Activated naive CD8-positive, alpha-beta T cell treated with anti-CD3 and anti-CD28 coated beads, Interleukin-2, amount 50 U/mL, for 16 hours (primary cell): ENCODE data around the gene HSF2.

Experiments used
- DNase-seq: peaks from one replicate; pipeline ENCODE4 v3.0.0-alpha.2; 2020; ENCODE audit warnings: low read depth, low spot score

Gene HSF2

GRCh38 chr6:122399348-122400120 lies at the start of gene HSF2:
Gene HSF2, plus strand, starts transcription at chr6:122399652. Its CDS starts 86 bp downstream, at chr6:122399738.
- DNase-seq, result peak; percentile 84

- DNase-seq, result no peak
Measured at GRCh38 chr6:122352981-122353664, 46.3 kb upstream of the HSF2 start.

DNA sequence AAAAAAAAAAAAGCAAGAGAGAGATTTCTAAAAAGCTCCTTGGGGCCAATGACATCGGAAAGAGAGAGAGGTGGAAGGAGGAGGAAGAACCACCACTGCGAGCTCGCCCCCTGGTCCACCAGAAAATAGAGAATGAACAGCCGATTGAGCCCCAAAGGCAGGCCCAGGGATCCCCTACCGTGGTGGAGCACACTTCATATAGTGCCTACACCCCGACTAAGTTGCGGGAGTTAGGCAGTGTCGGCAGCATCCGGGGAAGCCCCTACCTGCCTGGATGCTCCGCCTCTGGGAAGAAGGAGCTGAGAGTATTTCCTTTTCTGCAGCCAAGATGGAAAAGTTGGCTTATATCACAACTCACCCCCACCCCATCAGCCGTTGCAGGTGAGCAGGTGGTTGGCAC lies 38.6 kb upstream of the HSF2 start:
- DNase-seq, result no peak

GRCh38 chr6:122361314-122361979 lies 38.0 kb upstream of the HSF2 start:
- DNase-seq, result no peak

- no peak for DNase-seq
Measured at GRCh38 chr6:122363769-122364483, 35.5 kb upstream of the HSF2 start.

- no peak for DNase-seq
Measured at GRCh38 chr6:122365775-122366403, 33.6 kb upstream of the HSF2 start.

GRCh38 chr6:122367171-122367570 lies 32.3 kb upstream of the HSF2 start:
- DNase-seq, result no peak

DNA sequence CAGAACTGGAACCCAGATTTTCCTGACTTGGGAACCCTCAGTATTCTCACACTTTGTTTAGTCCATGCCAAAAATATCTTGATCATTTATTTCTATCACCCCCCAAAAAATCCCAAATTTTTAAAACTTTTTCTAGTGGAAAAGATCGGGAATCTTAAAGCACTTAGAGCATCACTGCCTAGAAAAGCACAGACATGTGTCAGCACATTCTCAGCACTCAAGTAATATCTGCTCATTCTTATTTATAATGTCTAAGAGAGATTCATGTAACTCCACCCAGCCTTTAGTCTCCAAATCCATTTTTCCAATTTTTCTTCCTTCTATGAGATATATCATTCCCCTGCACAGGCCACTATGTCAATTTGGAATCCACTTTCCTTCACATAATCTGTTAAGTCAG lies 29.9 kb upstream of the HSF2 start:
- no peak for DNase-seq

DNA sequence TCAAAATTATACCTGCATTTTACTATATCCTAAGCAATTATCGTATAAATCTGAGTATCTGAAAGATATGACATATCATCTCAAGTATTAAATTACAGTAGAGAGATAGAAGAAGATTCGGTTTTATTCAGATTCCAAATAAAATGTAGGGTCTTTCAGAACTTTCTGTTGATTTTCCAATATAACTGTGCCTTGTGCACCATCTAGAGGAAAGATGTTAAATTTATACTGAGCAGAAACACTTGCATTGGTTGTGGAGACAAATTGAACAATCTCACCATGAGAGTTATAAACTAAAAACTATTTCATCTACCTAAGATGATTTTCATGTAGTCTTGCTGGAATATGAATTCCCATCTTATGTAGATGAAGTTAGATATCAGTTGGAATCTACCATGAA lies 26.8 kb upstream of the HSF2 start:
- no peak for DNase-seq

DNA sequence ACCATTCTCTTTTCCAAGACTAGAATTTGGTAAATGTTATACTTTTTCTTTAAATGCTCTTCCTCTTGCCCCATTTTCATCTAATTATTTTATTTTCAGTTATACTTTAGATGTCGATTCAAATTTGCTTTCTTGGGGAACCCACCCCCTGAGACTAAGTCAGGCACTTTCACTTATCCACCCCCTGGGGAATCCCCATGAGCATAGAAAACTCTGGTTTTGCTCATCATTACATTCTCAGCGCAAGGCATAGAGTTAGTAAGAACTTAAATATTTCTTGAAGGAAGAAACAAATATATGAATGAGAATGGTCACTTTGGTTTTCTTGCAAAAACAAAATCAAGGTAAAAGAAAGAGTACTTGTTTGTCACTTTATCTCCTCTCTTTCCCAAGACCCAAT lies 25.1 kb upstream of the HSF2 start:
- DNase-seq, result no peak

- DNase-seq, result no peak
Measured at GRCh38 chr6:122376246-122376645, 23.2 kb upstream of the HSF2 start.

DNA sequence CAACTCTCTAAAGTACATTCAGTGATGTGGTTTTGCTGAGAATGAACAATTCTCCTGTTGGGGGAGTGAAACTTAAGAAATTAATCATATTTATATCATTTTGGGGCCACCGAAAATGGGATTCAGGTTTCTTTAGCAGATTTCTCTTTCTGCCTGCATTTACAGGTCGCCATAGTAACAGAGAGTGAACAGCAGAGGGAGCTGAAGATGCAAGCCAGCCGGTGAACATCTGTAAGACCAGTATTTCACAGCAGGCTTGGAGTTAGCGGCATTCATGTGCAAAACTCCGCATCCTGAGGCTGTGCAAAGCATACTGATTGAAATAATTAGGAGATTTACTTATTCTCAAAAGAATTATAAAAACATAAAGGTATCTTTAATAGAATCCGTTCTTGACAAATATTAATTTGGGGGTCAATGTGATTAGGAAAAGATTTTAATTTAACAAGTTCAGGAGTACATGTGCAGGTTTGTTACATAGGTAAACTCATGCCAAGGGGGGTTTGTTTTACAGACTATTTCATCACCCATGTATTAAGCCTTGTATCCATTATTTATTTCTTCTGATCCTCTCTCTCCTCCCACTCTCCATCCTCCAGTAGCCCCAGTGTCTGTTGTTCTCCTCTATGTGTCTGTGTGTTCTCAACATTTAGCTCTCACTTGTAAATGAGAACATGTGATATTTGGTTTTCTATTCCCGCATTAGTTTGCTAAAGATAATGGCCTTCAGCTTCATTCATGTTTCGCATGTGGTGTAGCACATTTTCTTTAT lies 17.8 kb upstream of the HSF2 start:
- DNase-seq, result peak; percentile 17

DNA sequence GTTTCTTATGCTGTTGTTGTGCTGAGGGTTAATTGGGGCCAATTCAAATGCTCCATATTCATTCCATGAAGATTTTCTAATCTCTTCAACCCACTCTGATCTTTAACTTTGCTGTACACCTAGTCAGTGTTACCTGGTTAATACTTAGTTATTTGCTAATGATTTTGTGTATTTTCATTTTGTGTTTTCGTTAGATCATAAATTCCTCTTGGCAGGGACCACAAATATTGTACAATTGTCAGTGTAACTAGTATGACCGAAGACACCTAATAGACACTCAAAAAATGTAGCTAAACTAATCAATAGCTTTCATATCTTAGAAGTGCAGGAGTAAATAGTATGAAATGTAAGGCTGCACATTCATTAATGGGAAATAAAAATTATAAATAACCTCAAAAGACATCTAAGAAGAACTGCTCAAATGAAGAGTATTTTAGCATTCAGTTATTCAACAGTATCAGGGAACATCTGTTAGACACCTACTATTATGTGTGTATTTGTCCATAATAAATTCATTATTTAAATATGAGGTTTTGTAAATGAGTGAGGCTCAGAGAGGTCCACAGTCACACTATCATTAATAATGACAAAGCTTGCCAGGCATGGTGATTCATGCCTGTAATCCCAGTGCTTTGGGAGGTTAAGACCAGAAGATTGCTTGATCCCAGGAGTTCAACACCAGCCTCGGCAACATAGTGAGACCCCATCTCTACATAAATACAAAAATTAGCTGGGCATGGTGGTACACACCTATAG lies 13.4 kb upstream of the HSF2 start:
- no peak for DNase-seq

DNA sequence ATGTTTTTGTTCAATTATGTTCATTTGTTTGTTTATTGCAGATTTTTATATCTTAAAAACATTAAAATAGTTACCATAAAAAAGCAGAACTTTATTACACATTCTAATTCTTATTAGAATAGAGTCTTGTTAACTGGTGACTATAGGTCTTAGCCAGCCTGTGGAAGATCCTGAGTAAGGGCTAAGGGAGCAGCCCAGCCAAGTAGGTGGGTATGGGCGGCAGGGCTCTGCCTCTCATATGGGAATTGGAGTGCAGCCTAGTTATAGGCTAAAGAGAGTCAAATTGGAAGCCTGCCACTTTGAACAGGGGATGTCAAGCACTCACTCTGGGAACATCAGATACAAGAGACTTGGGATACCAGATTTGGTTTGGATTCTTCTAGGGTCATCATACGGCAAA lies 10.5 kb upstream of the HSF2 start:
- no peak for DNase-seq

GRCh38 chr6:122389704-122390372 lies 9.6 kb upstream of the HSF2 start:
- DNase-seq, result no peak

DNA sequence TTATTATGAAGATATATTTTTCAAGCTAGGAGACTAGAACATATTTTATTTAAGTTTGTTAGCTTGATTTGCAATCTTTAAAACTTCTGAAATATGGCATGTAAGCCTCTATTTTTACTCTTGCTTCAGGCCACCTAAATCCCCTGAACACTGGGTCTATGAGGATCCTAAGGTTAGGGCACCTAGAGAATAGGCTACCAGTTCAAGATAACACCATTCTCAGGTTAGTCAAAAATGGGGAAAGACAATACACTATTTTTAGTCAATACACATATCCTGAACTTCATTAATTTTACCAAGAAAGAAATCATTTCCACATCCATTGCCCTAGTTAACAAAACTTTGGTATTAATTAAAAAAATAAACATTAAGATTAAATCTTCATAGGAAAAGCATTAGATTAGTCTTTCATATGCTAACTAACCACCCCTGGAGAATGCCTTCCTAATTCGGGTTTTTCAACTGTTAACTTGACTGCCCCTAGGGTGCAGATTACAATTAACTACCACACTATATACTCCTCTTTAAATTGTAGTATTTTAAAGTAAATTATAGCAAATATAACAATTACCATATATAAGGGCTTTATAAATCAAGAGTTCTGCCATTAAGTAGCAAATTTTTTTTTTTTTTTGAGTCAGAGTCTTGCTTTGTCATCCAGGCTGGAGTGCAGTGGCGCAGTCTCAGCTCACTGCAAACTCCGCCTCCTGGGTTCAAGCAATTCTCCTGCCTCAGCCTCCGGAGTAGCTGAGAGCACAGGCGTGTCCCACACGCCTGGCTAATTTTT lies 6.7 kb upstream of the HSF2 start:
- DNase-seq, result no peak

DNA sequence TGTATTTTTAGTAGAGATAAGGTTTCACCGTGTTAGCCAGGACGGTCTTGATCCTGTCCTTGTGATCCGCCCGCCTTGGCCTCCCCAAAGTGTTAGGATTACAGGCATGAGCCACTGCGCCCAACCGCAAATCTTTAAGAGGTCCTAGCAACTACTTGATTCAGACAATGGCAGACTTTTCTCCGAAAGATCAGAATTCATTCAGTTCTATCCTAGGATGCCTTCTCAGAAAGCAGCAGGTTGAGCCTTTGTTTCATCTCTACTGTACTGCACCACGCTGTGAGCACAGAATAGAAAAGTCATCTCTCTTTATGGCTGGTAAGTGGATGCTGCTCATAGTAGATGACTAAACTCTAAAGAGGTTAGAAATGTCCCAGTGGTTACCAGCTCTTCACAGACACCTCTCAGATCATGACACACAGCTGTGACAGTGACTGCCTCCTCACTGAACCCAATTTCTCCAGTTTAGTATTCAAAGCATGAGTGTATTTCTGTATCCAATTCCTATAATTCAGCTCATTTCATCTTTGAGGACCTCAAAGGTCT lies 6.0 kb upstream of the HSF2 start:
- DNase-seq, result no peak

- DNase-seq, result no peak
Measured at GRCh38 chr6:122394016-122394415, 5.4 kb upstream of the HSF2 start.

DNA sequence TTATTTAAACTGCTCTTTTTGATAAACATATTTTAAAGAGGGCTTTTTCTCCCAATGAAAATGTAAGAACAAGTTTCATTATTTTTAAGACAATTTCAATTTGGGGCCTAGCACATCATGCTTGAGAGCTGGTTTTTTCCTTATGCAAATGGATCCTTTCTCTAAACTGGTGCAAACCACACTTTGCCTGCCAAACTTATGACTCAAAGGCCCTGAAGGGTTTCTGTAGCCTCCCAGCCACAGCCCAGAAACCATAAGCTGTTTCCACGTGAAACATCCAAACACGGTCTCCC lies 451 bp upstream of the HSF2 start:
- no peak for DNase-seq
